Measurements from ENCODE around the gene TSPAN9. TPM values are rescaled to one million over a fixed set of nuclear protein-coding genes. Genes with fewer than 3 reads are reported as not detected.

The TSPAN9 gene
- total and polyA plus RNA-seq, 9 of the 15 experiments (the other 6 are each of a cell fraction or from before 2014, with no cell fraction given), result 0.23 to 2.1 (median 0.60) TPM; not detected in 2

- no TSS peak for BruUV-seq (replicated peaks)
- intact Hi-C loops (cut with micrococcal nuclease) (loop anchor here (1.0 to 5.0 kb wide), 2 partner anchors 67 to 140 kb away; no protein-coding TSS in a partner anchor), in situ Hi-C loops (cut with MboI) (no loop called here)
- FAIRE-seq (peak; percentile 87), ATAC-seq (peak; percentile 90), DNase-seq (ENCODE audit: extremely low read depth in 1 of 4, low spot score in 3 of 4) (peak; percentile 67 to 75 (median 72))
- Histone ChIP-seq H2AFZ (ENCODE audit: low read depth, low read length) (no peak overlapping the region), H4K20me1 (replicated peaks; ENCODE audit: control insufficient read depth, insufficient read depth, low read length) (peaks cover 7% of the 10 kb centered on the region; the same call in 1 of the 2 replicates), H3K9ac (ENCODE audit: insufficient read depth in 1 of 2, low read depth in 2 of 2, low read length in 2 of 2) (no peak overlapping the region), H3K27ac (ENCODE audit: extremely low read depth, low read depth, low read length) (no peak overlapping the region), H3K27me3 (ENCODE audit: control insufficient read depth in 2 of 2, insufficient read depth in 2 of 2, low read length in 2 of 2) (peaks cover 2 to 26% of the 10 kb centered on the region in 2 experiments; a peak in 3 of 5 replicates), H3K36me3 (ENCODE audit: control insufficient read depth, insufficient read depth, low read length) (no peaks in the 10 kb centered on the region), H3K4me3 (no peak overlapping the region), H3K4me2 (ENCODE audit: insufficient read depth, low read length) (no peak overlapping the region), H3K9me3 (replicated peaks; ENCODE audit: control insufficient read depth, insufficient read depth, low read depth, low read length) (no peaks in the 10 kb centered on the region), H3K4me1 (replicated peaks in 1 of 2; ENCODE audit: control insufficient read depth in 2 of 2, insufficient read depth in 2 of 2, low read length in 2 of 2) (no peaks in the 10 kb centered on the region), H3K79me2 (ENCODE audit: control insufficient read depth, insufficient read depth, low read length) (no peaks in the 10 kb centered on the region), H3K9me1 (ENCODE audit: control insufficient read depth, insufficient read depth, low read length) (no peaks in the 10 kb centered on the region)
- CTCF ChIA-PET (ENCODE audit: low intra/inter-chr PET ratio), result interaction anchor here (0.6 to 1.1 kb wide), 2 partner anchors 66 to 139 kb away, joined by 4 to 6 read pairs; no protein-coding TSS in a partner anchor
- POLR2A ChIA-PET, result no interaction called here
- WGBS (ENCODE audit: insufficient coverage, low coverage, missing lambda C conversion rate), result 2% methylated on average over 16 of the region's 19 CpGs
- TF ChIP-seq TFE3 (CRISPR knock-in tag; IDR thresholded peaks at IDR 0.05), result no peak
- no peak for TF ChIP-seq RERE (CRISPR knock-in tag; IDR thresholded peaks at IDR 0.05; ENCODE audit: borderline replicate concordance)
- 0 out of 2 replicates have a peak, but pooled peaks have one; percentile 48 for TF ChIP-seq SMC3 (conservative IDR thresholded peaks at IDR 0.05; ENCODE audit: insufficient read depth, low read depth, low read length)
- peak; percentile 46 to 72 for TF ChIP-seq RAD21 (CRISPR knock-in tag; conservative IDR thresholded peaks at IDR 0.05 in 1 of 2, IDR thresholded peaks at IDR 0.05 in 1 of 2)
- TF ChIP-seq MCM2 (IDR thresholded peaks at IDR 0.05; ENCODE audit: low read depth), result no peak
- TF ChIP-seq ZNF699 (CRISPR knock-in tag; IDR thresholded peaks at IDR 0.05; ENCODE audit: insufficient replicate concordance), result no peak
- peak; percentile 71 for TF ChIP-seq CTCF (IDR thresholded peaks at IDR 0.05 in 2 of 3, conservative IDR thresholded peaks at IDR 0.05 in 1 of 3; ENCODE audit: insufficient read depth in 2 of 3, low read depth in 1 of 3, low read length in 3 of 3)
- TF ChIP-seq XRCC5 (IDR thresholded peaks at IDR 0.05; ENCODE audit: low read depth, low read length), result no peak
Observed at GRCh38 chr12:3135522-3136461, 58.6 kb downstream of the TSPAN9 start.

All from K562 (cell line).